ENCODE data around the gene CHST5.

DNA sequence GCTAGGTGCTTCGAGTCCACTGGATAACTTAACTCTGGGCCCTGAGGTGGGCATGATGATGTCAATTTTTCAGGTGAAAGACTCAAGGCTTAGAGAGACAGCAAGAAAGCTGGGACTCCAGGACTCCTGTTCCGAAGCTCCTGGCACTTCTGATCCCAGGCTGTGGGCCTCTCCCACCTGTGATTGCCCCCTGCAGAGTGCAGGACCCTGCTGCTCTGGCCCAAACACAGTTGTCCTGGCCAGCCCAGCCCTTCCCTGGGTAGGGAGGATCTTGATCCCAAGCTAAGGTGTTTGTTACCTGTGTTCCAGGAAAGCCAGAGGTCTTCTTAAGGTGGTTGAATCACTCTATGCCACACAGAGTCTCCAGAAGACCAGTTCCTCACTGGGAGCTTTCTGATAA, 3.1 kb downstream of the CHST5 start:
- no peak for TF ChIP-seq SP1 (IDR thresholded peaks at IDR 0.05)
- TF ChIP-seq FOXK2 (IDR thresholded peaks at IDR 0.05): no peak
- TF ChIP-seq L3MBTL2 (conservative IDR thresholded peaks at IDR 0.05): no peak
- no peak for TF ChIP-seq BHLHE40 (IDR thresholded peaks at IDR 0.05; ENCODE audit: borderline replicate concordance)
- no peak for TF ChIP-seq ELF4 (IDR thresholded peaks at IDR 0.05)
- TF ChIP-seq TARDBP (IDR thresholded peaks at IDR 0.05): no peak
- TF ChIP-seq, protein P1, sequence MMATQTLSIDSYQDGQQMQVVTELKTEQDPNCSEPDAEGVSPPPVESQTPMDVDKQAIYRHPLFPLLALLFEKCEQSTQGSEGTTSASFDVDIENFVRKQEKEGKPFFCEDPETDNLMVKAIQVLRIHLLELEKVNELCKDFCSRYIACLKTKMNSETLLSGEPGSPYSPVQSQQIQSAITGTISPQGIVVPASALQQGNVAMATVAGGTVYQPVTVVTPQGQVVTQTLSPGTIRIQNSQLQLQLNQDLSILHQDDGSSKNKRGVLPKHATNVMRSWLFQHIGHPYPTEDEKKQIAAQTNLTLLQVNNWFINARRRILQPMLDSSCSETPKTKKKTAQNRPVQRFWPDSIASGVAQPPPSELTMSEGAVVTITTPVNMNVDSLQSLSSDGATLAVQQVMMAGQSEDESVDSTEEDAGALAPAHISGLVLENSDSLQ (IDR thresholded peaks at IDR 0.05): no peak
- no peak for TF ChIP-seq SUZ12 (IDR thresholded peaks at IDR 0.05)
- TF ChIP-seq NFRKB (IDR thresholded peaks at IDR 0.05): no peak
- TF ChIP-seq HDGF (IDR thresholded peaks at IDR 0.05; ENCODE audit: borderline replicate concordance): no peak
- no peak for TF ChIP-seq CTBP1 (IDR thresholded peaks at IDR 0.05; ENCODE audit: borderline replicate concordance)

All from HEK293T (cell line).